ENCODE measurements around the gene MYOZ1. TPM values are rescaled to one million over a fixed set of nuclear protein-coding genes. Genes with fewer than 3 reads are reported as not detected.
A peak's percentile ranks its signal among the peaks of the same experiment; 100 is the strongest.

Gene MYOZ1
- total RNA-seq, 1 experiment from 2014 or later: not detected

DNA sequence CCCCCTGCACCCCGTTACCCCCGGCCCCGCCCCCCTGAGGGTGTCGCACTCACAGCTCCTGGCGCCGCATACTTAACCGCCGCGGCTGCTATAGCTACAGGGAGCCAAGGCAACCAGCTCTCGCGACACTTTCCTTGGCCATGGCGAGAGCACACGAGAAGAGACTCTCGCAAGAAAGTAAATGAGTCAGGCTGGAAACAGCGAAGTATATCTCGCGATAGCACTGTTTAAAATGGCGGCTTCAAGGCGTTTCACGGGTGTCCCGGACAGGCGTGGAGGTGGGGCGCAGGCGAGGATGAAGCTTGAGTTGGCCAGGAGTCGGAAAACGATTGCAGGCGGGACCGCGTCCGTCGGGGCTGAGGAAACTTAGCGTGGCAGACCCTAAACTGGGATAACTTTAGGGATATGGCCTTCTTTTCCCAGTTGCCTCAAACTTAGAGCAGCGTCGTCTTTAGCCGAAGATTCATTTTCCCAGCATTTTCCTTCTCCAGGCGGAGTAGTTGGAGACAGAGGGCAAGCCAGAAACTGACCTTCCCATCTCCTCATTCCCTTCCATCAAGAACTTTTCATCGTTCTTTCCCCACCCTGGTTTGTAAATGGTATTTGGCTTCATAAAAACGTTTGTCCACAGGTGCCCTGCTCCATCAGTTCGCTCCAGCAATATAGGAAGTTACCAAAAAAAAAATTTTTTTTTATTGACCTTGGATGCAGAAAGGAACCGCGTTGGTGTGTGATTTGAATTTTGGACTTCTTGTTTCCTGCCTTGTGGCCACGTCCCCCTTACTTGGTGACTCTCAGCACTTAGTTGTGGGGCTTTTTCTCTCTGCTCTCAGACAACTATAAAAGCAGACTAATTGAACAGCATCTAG, 15.2 kb downstream of the MYOZ1 start:
- ChIA-PET POLR2A (interaction anchor here (0.6 to 1.4 kb wide), 9 partner anchors 9 to 379 kb away, joined by 3 to 10 read pairs (median 4); partner anchors contain the start of gene DNAJC9), RAD21 (ENCODE audit: low non-redundant PET in 1 of 2, low total read pairs in 2 of 2, uncharacterized antibody in 2 of 2, unreplicated experiment in 2 of 2) (interaction anchor here in 1 of 2 experiments (0.6 kb wide), 2 partner anchors 18 to 67 kb away, joined by 3 to 5 read pairs; no protein-coding TSS in a partner anchor), CTCF (interaction anchor here (1.0 to 1.4 kb wide), 3 partner anchors 18 to 362 kb away, joined by 3 to 5 read pairs (median 3); no protein-coding TSS in a partner anchor)
- Histone ChIP-seq H3K9me3 (ENCODE audit: control insufficient read depth in 1 of 2, insufficient read depth in 1 of 2, low read depth in 1 of 2, low read length in 2 of 2) (no peaks in the 10 kb centered on the region), H3K27me3 (ENCODE audit: insufficient read depth, low read length) (no peaks in the 10 kb centered on the region), H3K4me3 (replicated peaks in 1 of 2; ENCODE audit: low read depth in 1 of 2, low read length in 2 of 2) (peak overlapping the region; percentile 72 to 98), H3K9me2 (ENCODE audit: insufficient read depth) (no peaks in the 10 kb centered on the region), H3K4me1 (ENCODE audit: control insufficient read depth in 1 of 2, insufficient read depth in 2 of 2, low read length in 2 of 2) (peaks cover 0 to 9% of the 10 kb centered on the region in 2 experiments; a peak in 2 of 4 replicates), H3K4me2 (ENCODE audit: low read length) (peak overlapping the region; percentile 79), H2AFZ (ENCODE audit: low read depth, low read length, poor library complexity, severe bottlenecking) (no peak overlapping the region), H3K9ac (ENCODE audit: low read length) (peak overlapping the region; percentile 83), H4K20me1 (ENCODE audit: insufficient read depth) (no peaks in the 10 kb centered on the region), H3K79me2 (ENCODE audit: insufficient read depth, low read length) (peaks cover 13% of the 10 kb centered on the region), H3K36me3 (ENCODE audit: control insufficient read depth in 1 of 2, insufficient read depth in 2 of 2, low read length in 2 of 2) (no peaks in the 10 kb centered on the region), H3K27ac (ENCODE audit: low read depth, low read length) (peak overlapping the region; percentile 78)
- TF ChIP-seq ZNF274 (IDR thresholded peaks at IDR 0.05; ENCODE audit: low read depth, low read length) (no peak), YY1 (IDR thresholded peaks at IDR 0.05; ENCODE audit: extremely low read depth, insufficient replicate concordance, low read depth, low read length) (peak; percentile 97), SIN3A (IDR thresholded peaks at IDR 0.05; ENCODE audit: low read depth) (no peak; the same call in 1 of the 2 replicates), POLR2AphosphoS5 (IDR thresholded peaks at IDR 0.05; ENCODE audit: low read depth, low read length) (peak; percentile 94), JUND (IDR thresholded peaks at IDR 0.05) (no peak), ZFX (IDR thresholded peaks at IDR 0.05) (peak; percentile 27; the same call in 1 of the 2 replicates), FOSL1 (IDR thresholded peaks at IDR 0.05; ENCODE audit: low read depth) (no peak), POLR2A (IDR thresholded peaks at IDR 0.05; ENCODE audit: borderline replicate concordance, extremely low read depth, insufficient read depth, insufficient read length) (peak; percentile 88), EGR1 (IDR thresholded peaks at IDR 0.05; ENCODE audit: low read depth) (no peak), TCF7L2 (IDR thresholded peaks at IDR 0.05; ENCODE audit: borderline replicate concordance, extremely low read depth, insufficient read depth, insufficient read length) (no peak), EZH2phosphoT487 (IDR thresholded peaks at IDR 0.05; ENCODE audit: borderline replicate concordance) (no peak), ELF1 (IDR thresholded peaks at IDR 0.05; ENCODE audit: borderline replicate concordance, low read depth) (no peak), SP1 (IDR thresholded peaks at IDR 0.05; ENCODE audit: low read depth) (peak; percentile 47; the same call in 1 of the 2 replicates), CEBPB (IDR thresholded peaks at IDR 0.05; ENCODE audit: low read depth) (no peak), RAD21 (IDR thresholded peaks at IDR 0.05; ENCODE audit: low read depth) (no peak), EZH2 (IDR thresholded peaks at IDR 0.05) (no peak)
- TF ChIP-seq, protein P1, sequence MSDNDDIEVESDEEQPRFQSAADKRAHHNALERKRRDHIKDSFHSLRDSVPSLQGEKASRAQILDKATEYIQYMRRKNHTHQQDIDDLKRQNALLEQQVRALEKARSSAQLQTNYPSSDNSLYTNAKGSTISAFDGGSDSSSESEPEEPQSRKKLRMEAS (IDR thresholded peaks at IDR 0.05): peak; percentile 81
- TF ChIP-seq, protein P2, sequence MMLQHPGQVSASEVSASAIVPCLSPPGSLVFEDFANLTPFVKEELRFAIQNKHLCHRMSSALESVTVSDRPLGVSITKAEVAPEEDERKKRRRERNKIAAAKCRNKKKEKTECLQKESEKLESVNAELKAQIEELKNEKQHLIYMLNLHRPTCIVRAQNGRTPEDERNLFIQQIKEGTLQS (IDR thresholded peaks at IDR 0.05): no peak
- TF ChIP-seq, protein P3, sequence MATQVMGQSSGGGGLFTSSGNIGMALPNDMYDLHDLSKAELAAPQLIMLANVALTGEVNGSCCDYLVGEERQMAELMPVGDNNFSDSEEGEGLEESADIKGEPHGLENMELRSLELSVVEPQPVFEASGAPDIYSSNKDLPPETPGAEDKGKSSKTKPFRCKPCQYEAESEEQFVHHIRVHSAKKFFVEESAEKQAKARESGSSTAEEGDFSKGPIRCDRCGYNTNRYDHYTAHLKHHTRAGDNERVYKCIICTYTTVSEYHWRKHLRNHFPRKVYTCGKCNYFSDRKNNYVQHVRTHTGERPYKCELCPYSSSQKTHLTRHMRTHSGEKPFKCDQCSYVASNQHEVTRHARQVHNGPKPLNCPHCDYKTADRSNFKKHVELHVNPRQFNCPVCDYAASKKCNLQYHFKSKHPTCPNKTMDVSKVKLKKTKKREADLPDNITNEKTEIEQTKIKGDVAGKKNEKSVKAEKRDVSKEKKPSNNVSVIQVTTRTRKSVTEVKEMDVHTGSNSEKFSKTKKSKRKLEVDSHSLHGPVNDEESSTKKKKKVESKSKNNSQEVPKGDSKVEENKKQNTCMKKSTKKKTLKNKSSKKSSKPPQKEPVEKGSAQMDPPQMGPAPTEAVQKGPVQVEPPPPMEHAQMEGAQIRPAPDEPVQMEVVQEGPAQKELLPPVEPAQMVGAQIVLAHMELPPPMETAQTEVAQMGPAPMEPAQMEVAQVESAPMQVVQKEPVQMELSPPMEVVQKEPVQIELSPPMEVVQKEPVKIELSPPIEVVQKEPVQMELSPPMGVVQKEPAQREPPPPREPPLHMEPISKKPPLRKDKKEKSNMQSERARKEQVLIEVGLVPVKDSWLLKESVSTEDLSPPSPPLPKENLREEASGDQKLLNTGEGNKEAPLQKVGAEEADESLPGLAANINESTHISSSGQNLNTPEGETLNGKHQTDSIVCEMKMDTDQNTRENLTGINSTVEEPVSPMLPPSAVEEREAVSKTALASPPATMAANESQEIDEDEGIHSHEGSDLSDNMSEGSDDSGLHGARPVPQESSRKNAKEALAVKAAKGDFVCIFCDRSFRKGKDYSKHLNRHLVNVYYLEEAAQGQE (IDR thresholded peaks at IDR 0.05; ENCODE audit: low read depth): no peak
- TF ChIP-seq, protein P4, sequence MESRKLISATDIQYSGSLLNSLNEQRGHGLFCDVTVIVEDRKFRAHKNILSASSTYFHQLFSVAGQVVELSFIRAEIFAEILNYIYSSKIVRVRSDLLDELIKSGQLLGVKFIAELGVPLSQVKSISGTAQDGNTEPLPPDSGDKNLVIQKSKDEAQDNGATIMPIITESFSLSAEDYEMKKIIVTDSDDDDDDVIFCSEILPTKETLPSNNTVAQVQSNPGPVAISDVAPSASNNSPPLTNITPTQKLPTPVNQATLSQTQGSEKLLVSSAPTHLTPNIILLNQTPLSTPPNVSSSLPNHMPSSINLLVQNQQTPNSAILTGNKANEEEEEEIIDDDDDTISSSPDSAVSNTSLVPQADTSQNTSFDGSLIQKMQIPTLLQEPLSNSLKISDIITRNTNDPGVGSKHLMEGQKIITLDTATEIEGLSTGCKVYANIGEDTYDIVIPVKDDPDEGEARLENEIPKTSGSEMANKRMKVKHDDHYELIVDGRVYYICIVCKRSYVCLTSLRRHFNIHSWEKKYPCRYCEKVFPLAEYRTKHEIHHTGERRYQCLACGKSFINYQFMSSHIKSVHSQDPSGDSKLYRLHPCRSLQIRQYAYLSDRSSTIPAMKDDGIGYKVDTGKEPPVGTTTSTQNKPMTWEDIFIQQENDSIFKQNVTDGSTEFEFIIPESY (IDR thresholded peaks at IDR 0.05; ENCODE audit: extremely low read depth, insufficient replicate concordance, low read length): peak; percentile 99
- ATAC-seq (peak; percentile 96), DNase-seq (ENCODE audit: low read depth, low spot score) (peak; percentile 95)
- BruUV-seq (replicated peaks): TSS peak; percentile 89
- intact Hi-C loops (cut with micrococcal nuclease): loop anchor here (1.0 to 5.0 kb wide), 2 partner anchors 97 to 379 kb away; partner anchors contain the start of gene DNAJC9
